Measurements from ENCODE around the gene DYNLT5.

DNA sequence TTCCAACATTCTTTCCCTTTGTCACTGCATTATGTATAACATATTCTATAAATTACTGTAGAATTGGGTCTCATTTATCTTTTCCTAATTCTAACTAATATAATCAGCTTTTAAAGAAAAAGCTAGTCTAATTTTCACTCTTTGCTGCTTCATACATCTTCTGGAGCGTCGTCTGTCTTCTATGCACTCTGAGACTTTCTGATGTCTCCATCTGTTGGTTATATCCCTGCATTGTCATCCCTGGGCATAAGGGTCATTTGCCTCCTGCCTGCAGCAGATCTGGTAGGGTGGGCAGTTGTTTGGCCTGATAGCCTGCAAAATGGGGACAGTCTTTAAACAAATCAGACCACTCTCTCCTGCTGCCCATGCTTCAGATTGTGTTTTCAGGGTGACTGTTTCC lies 40.8 kb upstream of the DYNLT5 start:
- TF ChIP-seq, protein P1, sequence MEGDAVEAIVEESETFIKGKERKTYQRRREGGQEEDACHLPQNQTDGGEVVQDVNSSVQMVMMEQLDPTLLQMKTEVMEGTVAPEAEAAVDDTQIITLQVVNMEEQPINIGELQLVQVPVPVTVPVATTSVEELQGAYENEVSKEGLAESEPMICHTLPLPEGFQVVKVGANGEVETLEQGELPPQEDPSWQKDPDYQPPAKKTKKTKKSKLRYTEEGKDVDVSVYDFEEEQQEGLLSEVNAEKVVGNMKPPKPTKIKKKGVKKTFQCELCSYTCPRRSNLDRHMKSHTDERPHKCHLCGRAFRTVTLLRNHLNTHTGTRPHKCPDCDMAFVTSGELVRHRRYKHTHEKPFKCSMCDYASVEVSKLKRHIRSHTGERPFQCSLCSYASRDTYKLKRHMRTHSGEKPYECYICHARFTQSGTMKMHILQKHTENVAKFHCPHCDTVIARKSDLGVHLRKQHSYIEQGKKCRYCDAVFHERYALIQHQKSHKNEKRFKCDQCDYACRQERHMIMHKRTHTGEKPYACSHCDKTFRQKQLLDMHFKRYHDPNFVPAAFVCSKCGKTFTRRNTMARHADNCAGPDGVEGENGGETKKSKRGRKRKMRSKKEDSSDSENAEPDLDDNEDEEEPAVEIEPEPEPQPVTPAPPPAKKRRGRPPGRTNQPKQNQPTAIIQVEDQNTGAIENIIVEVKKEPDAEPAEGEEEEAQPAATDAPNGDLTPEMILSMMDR (IDR thresholded peaks at IDR 0.05) = no peak
- TF ChIP-seq POLR2AphosphoS5 (IDR thresholded peaks at IDR 0.05) (no peak), POLR2A (IDR thresholded peaks at IDR 0.05) (no peak)

All from breast epithelium (tissue), 3 donors.